PFSK-1 (cell line): ENCODE measurements around the gene MIAT. TPM values are rescaled to one million over a fixed set of nuclear protein-coding genes. Genes with fewer than 3 reads are reported as not detected.

Experiments used
- FOXP2 ChIP-seq: optimal IDR thresholded peaks from 2 replicates; pipeline ENCODE3; 2011; ENCODE audit warnings: borderline replicate concordance, control low read depth, inconsistent platforms; ENCODE audit not compliant: insufficient read depth; ENCODE audit errors: extremely low read length, extremely low read depth
- POLR2AphosphoS5 ChIP-seq: IDR thresholded peaks from 2 replicates; pipeline ENCODE4 v1.6.1; 2012; ENCODE audit warnings: low read depth, mild to moderate bottlenecking, control low read depth, low read length, moderate library complexity
- REST ChIP-seq, 2 experiments: IDR thresholded peaks; 2 replicates each; pipeline versions ENCODE4 v1.6.1 to v1.8.0; 2011 to 2012; ENCODE audit warnings: low read depth in 2 of 2, low read length in 2 of 2, control low read depth in 1 of 2, inconsistent platforms in 1 of 2, mild to moderate bottlenecking in 1 of 2, moderate library complexity in 1 of 2; ENCODE audit not compliant: insufficient read depth in 1 of 2
- SIN3A ChIP-seq: IDR thresholded peaks from 2 replicates; pipeline ENCODE4 v1.6.1; 2012; ENCODE audit warnings: mild to moderate bottlenecking, low read length, moderate library complexity, borderline replicate concordance; ENCODE audit not compliant: insufficient read depth
- TAF1 ChIP-seq: IDR thresholded peaks from 2 replicates; pipeline ENCODE4 v1.6.1; 2012; ENCODE audit warnings: low read length, control low read depth, borderline replicate concordance; ENCODE audit not compliant: insufficient read depth
- polyA plus RNA-seq: library from polyadenylated mRNA; unstranded; fragments of >200 nt; gene quantifications from one replicate; pipeline ENCODE4 v1.2.1, GENCODE V29; 2012; ENCODE audit warnings: low read depth, missing spikeins; ENCODE audit not compliant: insufficient read length

The MIAT gene
- polyA plus RNA-seq = not detected

GRCh38 chr22:26656891-26657851 is at the start of gene MIAT:
MIAT (plus strand) TSS chr22:26657588.
- TF ChIP-seq POLR2AphosphoS5 (no peak), FOXP2 (no peak), REST (IDR thresholded peaks at IDR 0.05; ENCODE audit: insufficient read depth in 1 of 2, low read depth in 2 of 2, low read length in 2 of 2) (no peak), SIN3A (no peak), TAF1 (no peak)

- no peak for TF ChIP-seq REST (IDR thresholded peaks at IDR 0.05; ENCODE audit: insufficient read depth in 1 of 2, low read depth in 2 of 2, low read length in 2 of 2)
- TF ChIP-seq SIN3A = no peak
- TF ChIP-seq FOXP2 = no peak
- no peak for TF ChIP-seq TAF1
- no peak for TF ChIP-seq POLR2AphosphoS5
These were observed 49.3 kb upstream of the MIAT start for GRCh38 chr22:26608129-26608528.

- TF ChIP-seq TAF1 = no peak
- no peak for TF ChIP-seq SIN3A
- no peak for TF ChIP-seq POLR2AphosphoS5
- no peak for TF ChIP-seq REST (IDR thresholded peaks at IDR 0.05; ENCODE audit: insufficient read depth in 1 of 2, low read depth in 2 of 2, low read length in 2 of 2)
- TF ChIP-seq FOXP2 = no peak
These were observed 48.1 kb upstream of the MIAT start for GRCh38 chr22:26609287-26609686.

- TF ChIP-seq SIN3A (no peak), TAF1 (no peak), FOXP2 (no peak), POLR2AphosphoS5 (no peak), REST (IDR thresholded peaks at IDR 0.05; ENCODE audit: insufficient read depth in 1 of 2, low read depth in 2 of 2, low read length in 2 of 2) (no peak)
These were observed 47.1 kb upstream of the MIAT start for GRCh38 chr22:26610072-26610958.
